MCF 10A (cell line): Measurements from ENCODE around the gene INSL3. TPM values are rescaled to one million over a fixed set of nuclear protein-coding genes. Genes with fewer than 3 reads are reported as not detected.

Source experiments
- BruUV-seq: library from RNA; stranded (reverse); fragments of 400-500 nt; replicated peaks from 2 replicates; lab custom pipeline; 2021; lab: Mats Ljungman, UMichigan
- CTCF ChIA-PET: fragments of 300-600 bp; sonication (Branson Sonifier 250); formaldehyde crosslinking; extraction: SDS; loops from one replicate; lab custom pipeline; 2021; ENCODE audit warnings: antibody characterized with exemption, inconsistent platforms; lab: Yijun Ruan, JAX
- POLR2A ChIA-PET: fragments of 300-600, 350-650 bp; sonication (Branson Sonifier 250); formaldehyde crosslinking; extraction: SDS; loops from one replicate; lab custom pipeline; 2020; ENCODE audit warnings: antibody characterized with exemption, inconsistent platforms; lab: Yijun Ruan, JAX
- DNase-seq: peaks from one replicate; pipeline ENCODE4 v3.0.0-alpha.2; 2018; ENCODE audit not compliant: unreplicated experiment
- H3K27ac Mint-ChIP-seq: one replicate; pipeline ENCODE4 v1.8.0; 2022; ENCODE audit warnings: mild to moderate bottlenecking, low read depth, mixed read lengths; ENCODE audit not compliant: unreplicated experiment
- H3K27me3 Mint-ChIP-seq: one replicate; pipeline ENCODE4 v1.8.0; 2022; ENCODE audit warnings: mixed read lengths; ENCODE audit not compliant: insufficient read depth, unreplicated experiment
- H3K36me3 Mint-ChIP-seq: one replicate; pipeline ENCODE4 v1.8.0; 2022; ENCODE audit warnings: mild to moderate bottlenecking, moderate library complexity, mixed read lengths; ENCODE audit not compliant: insufficient read depth, unreplicated experiment
- H3K4me1 Mint-ChIP-seq: one replicate; pipeline ENCODE4 v1.8.0; 2022; ENCODE audit warnings: mixed read lengths; ENCODE audit not compliant: insufficient read depth, unreplicated experiment
- H3K4me3 Mint-ChIP-seq: one replicate; pipeline ENCODE4 v1.8.0; 2022; ENCODE audit warnings: mild to moderate bottlenecking, moderate library complexity, mixed read lengths; ENCODE audit not compliant: unreplicated experiment
- H3K9me3 Mint-ChIP-seq: one replicate; pipeline ENCODE4 v1.8.0; 2022; ENCODE audit warnings: mixed read lengths; ENCODE audit not compliant: unreplicated experiment
- CTCF ChIP-seq: fragments of 200-600 bp; IDR thresholded peaks from one replicate; pipeline ENCODE4 v1.8.0; 2022; ENCODE audit warnings: antibody characterized with exemption, mild to moderate bottlenecking; ENCODE audit not compliant: unreplicated experiment
- intact Hi-C: fragments of 100-400 bp; cut with micrococcal nuclease; formaldehyde crosslinking; loops from 2 replicates; pipeline ENCODE4 v1.14.1; 2022
- total RNA-seq: library from RNA; stranded (reverse); gene quantifications from 2 replicates; pipeline ENCODE4 v1.2.3, GENCODE V29; 2022

INSL3 gene
- total RNA-seq, 1 experiment from 2014 or later: not detected

GRCh38 chr19:17836530-17836929, 15.2 kb upstream of the INSL3 start:
- ChIA-PET POLR2A (interaction anchor here (0.7 to 1.0 kb wide), 2 partner anchors 23 to 24 kb away, joined by 3 read pairs; partner anchors contain the start of gene RPL18A), CTCF (interaction anchor here (0.6 kb wide), 1 partner anchor 109 kb away, joined by 3 read pairs; no protein-coding TSS in a partner anchor)
- no peaks in the 10 kb centered on the region for H3K36me3 Mint-ChIP-seq
- no peak for TF ChIP-seq CTCF
- H3K4me3 Mint-ChIP-seq: no peak overlapping the region
- H3K4me1 Mint-ChIP-seq: no peaks in the 10 kb centered on the region
- no peaks in the 10 kb centered on the region for H3K27me3 Mint-ChIP-seq
- no peak overlapping the region for H3K27ac Mint-ChIP-seq
- H3K9me3 Mint-ChIP-seq: no peaks in the 10 kb centered on the region
- intact Hi-C loops: no loop called here
- DNase-seq: no peak
- BruUV-seq: no TSS peak

- intact Hi-C loops: no loop called here
- no peak overlapping the region for H3K27ac Mint-ChIP-seq
- no peak for TF ChIP-seq CTCF
- CTCF ChIA-PET: interaction anchor here (1.4 kb wide), 1 partner anchor 61 kb away, joined by 5 read pairs; no protein-coding TSS in a partner anchor
- no TSS peak for BruUV-seq
- POLR2A ChIA-PET: no interaction called here
- no peak overlapping the region for H3K4me3 Mint-ChIP-seq
- no peaks in the 10 kb centered on the region for H3K36me3 Mint-ChIP-seq
- no peak for DNase-seq
- H3K4me1 Mint-ChIP-seq: no peaks in the 10 kb centered on the region
- H3K9me3 Mint-ChIP-seq: no peaks in the 10 kb centered on the region
- no peaks in the 10 kb centered on the region for H3K27me3 Mint-ChIP-seq
Measured at GRCh38 chr19:17835182-17836006, 14.1 kb upstream of the INSL3 start.

GRCh38 chr19:17834350-17835181, 13.2 kb upstream of the INSL3 start:
- no peaks in the 10 kb centered on the region for H3K9me3 Mint-ChIP-seq
- no peaks in the 10 kb centered on the region for H3K27me3 Mint-ChIP-seq
- no TSS peak for BruUV-seq
- H3K27ac Mint-ChIP-seq: no peak overlapping the region
- DNase-seq: no peak
- CTCF ChIA-PET: interaction anchor here (0.7 to 1.4 kb wide), 2 partner anchors 11 to 60 kb away, joined by 3 to 5 read pairs; no protein-coding TSS in a partner anchor
- H3K36me3 Mint-ChIP-seq: no peaks in the 10 kb centered on the region
- TF ChIP-seq CTCF: peak; percentile 6
- no peak overlapping the region for H3K4me3 Mint-ChIP-seq
- POLR2A ChIA-PET: interaction anchor here (1.2 kb wide), 1 partner anchor 21 kb away, joined by 3 read pairs; no protein-coding TSS in a partner anchor
- intact Hi-C loops: no loop called here
- H3K4me1 Mint-ChIP-seq: no peaks in the 10 kb centered on the region
